NCI-H146 (cell line): ENCODE measurements around the gene IPO4.
"Not testable (repeated sequence)": the region's sequence is repeated elsewhere in the genome, so short reads cannot be mapped to it uniquely, and the experiment has no call there.

ENCODE experiments used
- DNase-seq: peaks from one replicate; lab custom pipeline; 2025; lab: John Stamatoyannopoulos, UW

The IPO4 gene

GRCh38 chr14:24188251-24189058, at the start of gene IPO4:
Gene IPO4, minus strand, starts transcription at chr14:24188816. Its CDS starts 29 bp downstream, at chr14:24188787.
- peak; percentile 97 for DNase-seq

GRCh38 chr14:24238123-24238522, 49.5 kb upstream of the IPO4 start:
- no peak for DNase-seq

DNA sequence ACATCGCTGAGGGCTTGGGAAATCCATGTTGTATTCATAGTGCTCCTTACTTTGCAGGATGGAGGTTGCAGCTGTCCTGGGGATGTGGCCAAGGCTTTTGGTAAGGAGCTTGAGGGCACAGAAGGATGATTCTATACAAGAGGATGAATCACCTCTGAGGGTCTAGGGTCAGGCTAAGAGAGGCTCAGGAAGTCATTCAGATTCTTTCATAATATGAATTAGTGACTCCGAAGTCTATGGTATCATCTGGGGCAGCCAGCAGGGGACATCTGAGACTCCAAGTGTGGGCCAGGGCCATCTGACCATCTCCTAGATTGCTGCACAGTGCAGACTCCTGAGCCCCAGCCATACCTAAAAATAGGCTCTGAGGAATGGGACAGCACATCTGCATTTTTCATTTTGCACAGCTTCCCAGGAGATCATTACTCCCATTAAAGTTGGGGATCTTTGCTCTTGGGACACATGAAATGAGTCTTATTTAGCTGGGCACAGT, 48.9 kb upstream of the IPO4 start:
- DNase-seq, result no peak

DNA sequence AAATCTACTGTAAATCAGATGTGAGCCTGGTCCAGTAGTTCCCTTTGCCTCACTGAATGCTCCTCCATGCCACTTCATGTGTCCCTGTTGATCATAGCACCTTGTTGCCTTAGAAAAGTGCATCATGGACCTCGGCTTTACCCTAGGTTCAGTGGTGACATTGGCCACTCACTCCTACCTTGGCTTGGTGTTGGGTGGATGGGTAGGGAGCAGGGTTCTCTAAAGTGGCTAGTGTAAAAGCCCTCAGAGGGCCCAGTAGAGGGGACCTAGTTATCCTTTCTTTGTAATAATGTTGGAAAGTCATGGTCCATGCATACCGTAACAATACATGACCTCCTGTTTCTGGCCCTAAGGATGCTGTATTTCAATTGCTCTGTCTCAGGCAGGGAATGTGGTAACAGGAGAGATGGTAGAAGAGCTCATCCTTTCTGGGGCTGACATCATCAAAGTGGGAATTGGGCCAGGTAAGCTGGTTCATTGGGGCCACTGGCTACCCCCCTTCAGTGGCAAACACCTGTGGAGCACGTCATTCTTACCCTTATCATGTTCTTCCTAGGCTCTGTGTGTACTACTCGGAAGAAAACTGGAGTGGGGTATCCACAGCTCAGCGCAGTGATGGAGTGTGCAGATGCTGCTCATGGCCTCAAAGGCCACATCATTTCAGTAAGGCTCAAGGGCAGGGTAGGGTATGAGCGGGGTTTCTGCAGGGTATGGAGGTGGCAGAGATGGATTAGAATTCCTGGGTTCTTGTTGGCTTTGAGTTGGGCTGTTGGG, 48.3 kb upstream of the IPO4 start:
- no peak for DNase-seq

DNA sequence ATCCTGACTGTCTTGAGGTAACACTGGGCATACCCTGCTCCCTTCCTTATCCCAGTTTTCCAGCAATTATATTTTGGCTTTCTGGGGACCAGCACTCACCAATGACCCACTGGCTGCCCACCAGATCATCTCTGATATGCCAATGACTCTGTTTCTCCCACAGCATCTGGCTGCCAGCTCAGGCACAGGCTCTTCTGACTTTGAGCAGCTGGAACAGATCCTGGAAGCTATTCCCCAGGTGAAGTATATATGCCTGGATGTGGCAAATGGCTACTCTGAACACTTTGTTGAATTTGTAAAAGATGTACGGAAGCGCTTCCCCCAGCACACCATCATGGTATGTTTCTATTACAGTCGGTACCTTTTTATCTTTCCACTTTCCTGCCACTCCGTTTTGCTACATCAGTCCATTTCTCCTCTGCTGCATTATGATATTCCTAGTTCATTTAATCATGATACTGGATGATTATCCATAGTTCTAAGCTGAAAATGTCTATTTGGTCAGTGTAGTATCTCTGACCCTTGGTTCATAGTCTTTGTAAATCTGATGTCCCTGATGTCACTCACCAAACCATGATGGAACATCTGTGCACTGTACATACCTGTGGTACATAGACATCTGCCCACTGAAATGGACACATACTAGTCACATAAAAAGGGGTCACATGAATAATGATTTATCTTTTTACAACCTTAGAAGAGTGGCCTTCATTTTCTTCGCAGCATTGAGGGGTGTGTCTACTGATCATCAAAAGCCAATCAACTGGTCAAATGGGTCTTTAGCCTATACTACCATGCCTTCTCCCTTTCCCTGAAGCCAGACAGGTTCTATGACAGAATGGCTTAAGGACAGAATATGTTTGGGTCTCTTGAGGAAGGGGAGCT, 47.4 kb upstream of the IPO4 start:
- no peak for DNase-seq

GRCh38 chr14:24234095-24235005, 45.7 kb upstream of the IPO4 start:
- no peak for DNase-seq

GRCh38 chr14:24233538-24233866, 44.9 kb upstream of the IPO4 start:
- peak; percentile 10 for DNase-seq

DNA sequence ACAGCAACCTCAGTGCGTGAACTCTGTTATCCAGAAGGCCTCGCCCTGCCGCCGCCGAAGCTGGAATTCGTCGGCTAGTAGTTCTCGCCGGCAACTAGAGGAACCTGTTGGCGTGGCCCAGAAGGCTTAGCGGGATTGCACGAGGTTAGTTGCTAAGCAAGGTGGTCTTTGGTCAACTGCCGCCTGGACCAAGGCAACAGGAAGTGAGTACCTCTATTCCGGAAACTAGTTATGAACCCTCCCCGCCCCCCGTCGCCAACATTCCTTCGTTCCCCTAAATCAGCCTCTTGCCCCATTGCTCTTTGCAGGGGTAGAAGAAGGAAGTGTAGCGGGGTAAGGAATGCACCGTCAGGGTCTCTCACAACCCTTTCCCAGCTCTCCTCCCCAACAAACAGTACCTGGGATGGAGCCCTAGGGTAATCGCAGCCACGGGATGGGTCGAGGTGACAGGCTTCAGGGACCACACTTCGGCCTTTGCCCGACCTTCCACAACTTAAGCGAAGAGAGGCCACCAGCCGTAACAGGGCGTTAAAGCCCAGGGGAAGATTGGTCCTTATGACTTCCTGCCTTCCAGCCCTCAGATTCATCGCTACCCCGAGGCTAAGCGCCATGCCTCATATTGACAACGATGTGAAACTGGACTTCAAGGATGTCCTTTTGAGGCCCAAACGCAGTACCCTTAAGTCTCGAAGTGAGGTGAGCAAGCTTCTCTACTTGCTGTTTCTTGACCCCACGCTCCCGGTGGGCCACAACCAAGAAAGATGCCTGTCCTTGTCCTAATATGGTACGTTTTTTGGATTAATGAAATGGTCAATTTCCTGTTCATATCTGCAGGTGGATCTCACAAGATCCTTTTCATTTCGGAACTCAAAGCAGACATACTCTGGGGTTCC, 44.3 kb upstream of the IPO4 start, which contains the start of gene GMPR2:
Gene GMPR2 (plus strand): TSS at position 285 of the 893 bp plus-strand sequence. CDS start 325 bp downstream, at position 610.
- DNase-seq, result peak; percentile 78

- peak; percentile 84 for DNase-seq
Observed at GRCh38 chr14:24232121-24232644, 43.6 kb upstream of the IPO4 start, which contains the start of gene NEDD8. Gene NEDD8, minus strand, starts transcription at chr14:24232367. Its CDS starts 100 bp downstream, at chr14:24232267.

GRCh38 chr14:24231263-24232120, 42.9 kb upstream of the IPO4 start:
- DNase-seq, result peak; percentile 13

DNA sequence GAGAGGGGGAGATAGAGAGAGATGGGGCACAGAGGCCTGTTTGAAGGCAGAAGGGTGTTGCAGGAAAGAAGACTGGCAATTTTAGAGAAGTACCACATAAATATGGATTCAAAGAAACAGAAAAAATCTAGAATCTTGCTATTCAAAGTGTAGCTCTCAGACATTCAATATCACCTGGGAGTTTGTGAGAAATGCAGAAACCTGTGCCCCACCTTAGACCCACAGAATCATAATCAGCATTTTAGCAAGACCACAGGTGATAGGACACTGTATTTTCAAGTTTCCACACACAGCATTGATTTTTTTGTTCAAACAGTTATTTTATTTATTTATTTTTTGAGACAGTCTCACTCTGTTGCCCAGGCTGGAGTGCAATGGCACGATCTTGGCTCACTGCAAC, 40.3 kb upstream of the IPO4 start:
- DNase-seq, result no peak

- no peak for DNase-seq
Observed at GRCh38 chr14:24226473-24226872, 37.9 kb upstream of the IPO4 start.

DNA sequence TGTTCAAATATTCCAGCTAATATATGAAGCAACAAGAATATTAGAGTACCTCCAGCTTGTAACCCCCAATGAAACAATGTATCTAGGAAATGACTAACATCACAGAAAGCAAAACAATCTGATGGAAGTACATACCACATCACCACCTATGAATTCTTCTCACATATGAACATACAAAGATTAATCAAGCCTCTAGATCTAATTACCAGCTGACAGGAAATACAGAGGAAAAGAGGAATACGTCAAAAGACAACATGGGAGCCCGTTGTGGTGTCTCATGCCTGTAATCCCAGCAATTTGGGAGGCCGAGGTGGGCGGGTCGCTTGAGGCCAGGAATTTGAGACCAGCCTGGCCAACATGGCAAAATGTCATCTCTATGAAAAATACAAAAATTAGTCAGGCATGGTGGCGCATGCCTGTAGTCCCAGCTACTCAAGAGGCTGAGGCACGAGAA, 36.0 kb upstream of the IPO4 start:
- DNase-seq, result no peak

DNA sequence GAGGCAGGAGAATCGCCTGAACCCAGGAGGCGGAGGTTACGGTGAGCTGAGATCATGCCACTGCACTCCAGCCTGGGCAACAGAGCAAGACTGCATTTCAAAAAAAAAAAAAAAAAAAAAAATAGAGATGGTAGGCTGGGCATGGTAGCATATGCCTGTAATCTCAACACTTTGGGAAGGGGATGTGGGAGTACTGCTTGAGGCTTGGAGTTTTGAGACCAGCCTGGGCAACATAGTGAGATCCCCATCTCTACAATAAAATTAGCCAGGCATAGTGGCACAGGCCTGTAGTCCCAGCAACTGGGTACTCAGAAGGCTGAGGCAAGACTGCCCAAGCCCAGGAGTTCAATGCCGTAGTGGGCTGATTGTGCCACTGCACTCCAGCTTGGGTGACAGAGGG, 34.4 kb upstream of the IPO4 start:
- DNase-seq, result not testable (repeated sequence)

DNA sequence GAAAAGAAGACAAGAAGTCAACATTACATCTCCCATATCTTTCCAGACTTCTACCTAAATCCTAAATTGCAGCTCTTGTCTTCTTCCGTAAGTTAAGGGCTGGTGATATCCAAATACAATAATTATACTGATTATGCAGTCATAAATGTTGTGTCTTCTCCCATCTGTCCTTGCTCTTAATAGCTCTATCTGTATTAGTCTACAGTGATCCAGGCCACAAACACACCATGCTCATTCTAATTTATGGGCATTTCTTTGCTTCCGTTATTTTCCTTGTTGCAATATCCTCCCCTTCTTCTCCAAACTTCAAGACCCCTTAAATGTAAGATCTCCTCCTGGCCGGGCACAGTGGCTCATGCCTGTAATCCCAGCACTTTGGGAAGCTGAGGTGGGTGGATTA, 30.9 kb upstream of the IPO4 start:
- DNase-seq, result no peak

DNA sequence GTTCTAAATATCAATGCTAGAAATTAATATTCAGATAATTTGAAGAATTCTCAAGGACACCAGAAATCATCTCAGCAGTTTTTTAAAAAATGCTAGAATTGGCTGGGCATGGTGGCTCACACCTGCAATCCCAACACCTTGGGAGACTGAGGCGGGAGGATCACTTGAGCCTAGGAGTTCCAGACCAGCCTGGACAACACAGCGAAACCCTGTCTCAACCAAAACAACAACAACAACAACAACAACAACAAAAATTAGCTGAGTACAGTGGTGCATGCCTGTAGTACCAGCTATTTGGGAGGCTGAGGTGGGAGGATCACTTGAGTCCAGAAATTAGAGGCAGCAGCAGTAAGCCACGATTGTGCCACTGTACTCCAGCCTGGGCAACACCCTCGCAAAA, 30.5 kb upstream of the IPO4 start:
- no peak for DNase-seq

DNA sequence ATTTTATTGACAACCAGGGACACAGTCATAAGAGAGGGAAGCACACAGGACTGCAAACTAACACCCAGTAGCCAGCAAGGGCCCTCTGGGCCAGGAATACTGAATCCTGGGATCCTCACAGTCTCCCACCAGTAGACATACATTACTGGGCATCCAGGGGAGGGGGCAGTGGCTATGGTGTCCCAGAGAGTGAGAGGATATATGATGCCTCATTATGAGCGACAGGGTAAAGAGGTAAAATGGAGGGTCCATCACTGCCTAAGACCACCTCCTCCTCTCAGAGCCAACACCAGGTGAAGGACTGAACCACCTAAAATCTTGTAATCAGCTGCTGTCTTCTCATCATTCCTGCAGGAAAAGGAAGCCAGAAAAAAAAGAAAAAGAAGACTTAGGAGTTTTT, 28.3 kb upstream of the IPO4 start:
- DNase-seq, result not testable (repeated sequence)

- no peak for DNase-seq
Observed at GRCh38 chr14:24216345-24216699, 27.7 kb upstream of the IPO4 start.
